Colonic mucosa (tissue), 4 donors: Measurements from ENCODE around the gene NCAPD3. TPM values are rescaled to one million over a fixed set of nuclear protein-coding genes. Genes with fewer than 3 reads are reported as not detected.

ENCODE experiments used
- DNase-seq: peaks from one replicate; pipeline ENCODE4 v3.0.0-alpha.2; 2020
- H3K27ac ChIP-seq: fragments of 200-600 bp; one replicate; pipeline ENCODE4 v1.8.0; 2021
- H3K27me3 ChIP-seq: fragments of 200-600 bp; one replicate; pipeline ENCODE4 v1.8.0; 2021
- H3K36me3 ChIP-seq: fragments of 200-600 bp; one replicate; pipeline ENCODE4 v1.8.0; 2021
- H3K4me1 ChIP-seq: fragments of 200-600 bp; one replicate; pipeline ENCODE4 v1.8.0; 2021; ENCODE audit warnings: mild to moderate bottlenecking
- H3K4me3 ChIP-seq: fragments of 200-600 bp; one replicate; pipeline ENCODE4 v1.8.0; 2021
- H3K9ac ChIP-seq, 2 donors: one replicate each; pipeline ENCODE4 v1.7.0; 2013; ENCODE audit warnings: control low read depth in 2 of 2, low read depth in 2 of 2, low read length in 2 of 2
- H3K9me3 ChIP-seq: fragments of 200-600 bp; one replicate; pipeline ENCODE4 v1.8.0; 2021
- intact Hi-C: fragments of 100-400 bp; cut with DNase I; formaldehyde crosslinking; loops from one replicate; pipeline ENCODE4 v1.14.1; 2022
- total RNA-seq, 2 donors: library from RNA; stranded (reverse); fragmentation: NEBNext Ultra II Directional in 1 of 2; extraction: Animal tissue kit (Norgen Biotek cat#: 25700) in 1 of 2; gene quantifications; one replicate each; pipeline ENCODE4 v1.2.1, GENCODE V29; 2021
- TF ChIP-seq, protein P1 (sequence below): fragments of 200-600 bp; IDR thresholded peaks from one replicate; pipeline ENCODE4 v1.8.0; 2022; ENCODE audit warnings: antibody characterized with exemption, mild to moderate bottlenecking
- donor health status: healthy.
- donor health status: DM: no; HTN: no; CAD: no.
- donor health status: DM: no; HTN: no; CAD: no.

The NCAPD3 gene
- total RNA-seq, 2 donors from 2014 or later: 12.9 to 45.0 TPM

DNA sequence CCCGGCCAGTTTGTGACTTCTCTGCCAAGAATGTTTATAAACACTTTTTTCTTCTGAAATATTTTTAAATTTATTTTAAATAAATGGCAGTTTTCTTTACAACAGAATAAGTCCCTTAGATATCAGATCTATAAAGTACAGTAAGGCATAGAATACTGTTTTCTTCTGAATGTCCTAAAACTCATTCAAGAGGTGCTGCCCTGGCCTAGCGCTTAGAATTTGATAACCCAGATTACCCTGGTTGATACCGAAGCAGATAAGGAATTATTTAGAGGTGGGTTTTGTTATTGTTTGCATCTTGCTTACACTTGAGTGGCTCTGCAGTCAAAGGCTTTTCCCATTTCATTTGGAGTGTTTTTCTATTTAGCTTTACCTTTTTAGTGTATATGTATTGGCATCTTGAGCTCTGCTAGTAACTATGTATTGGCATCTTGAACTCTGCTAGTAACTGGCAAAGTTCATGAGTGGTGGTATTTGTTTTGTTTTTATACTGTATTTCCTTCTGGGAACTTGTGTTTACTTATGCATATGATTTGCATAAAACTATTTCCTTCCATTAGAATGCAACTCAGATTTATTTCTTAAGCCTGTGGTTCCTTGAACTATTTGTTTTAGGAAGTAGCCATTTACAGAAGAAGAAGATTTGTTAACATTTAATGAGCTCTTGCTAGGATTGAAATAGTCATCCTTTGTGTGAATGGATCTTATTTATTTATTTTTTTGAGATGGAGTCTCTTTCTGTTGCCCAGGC lies 30.8 kb upstream of the NCAPD3 start:
- H3K27ac ChIP-seq: no peak overlapping the region
- peak overlapping the region; percentile 90 for H3K4me3 ChIP-seq
- H3K27me3 ChIP-seq: no peaks in the 10 kb centered on the region
- H3K9ac ChIP-seq: peak overlapping the region in 1 of 2 donors; percentile 54
- intact Hi-C loops: no loop called here
- no peaks in the 10 kb centered on the region for H3K36me3 ChIP-seq
- DNase-seq: no peak
- TF ChIP-seq, protein P1, sequence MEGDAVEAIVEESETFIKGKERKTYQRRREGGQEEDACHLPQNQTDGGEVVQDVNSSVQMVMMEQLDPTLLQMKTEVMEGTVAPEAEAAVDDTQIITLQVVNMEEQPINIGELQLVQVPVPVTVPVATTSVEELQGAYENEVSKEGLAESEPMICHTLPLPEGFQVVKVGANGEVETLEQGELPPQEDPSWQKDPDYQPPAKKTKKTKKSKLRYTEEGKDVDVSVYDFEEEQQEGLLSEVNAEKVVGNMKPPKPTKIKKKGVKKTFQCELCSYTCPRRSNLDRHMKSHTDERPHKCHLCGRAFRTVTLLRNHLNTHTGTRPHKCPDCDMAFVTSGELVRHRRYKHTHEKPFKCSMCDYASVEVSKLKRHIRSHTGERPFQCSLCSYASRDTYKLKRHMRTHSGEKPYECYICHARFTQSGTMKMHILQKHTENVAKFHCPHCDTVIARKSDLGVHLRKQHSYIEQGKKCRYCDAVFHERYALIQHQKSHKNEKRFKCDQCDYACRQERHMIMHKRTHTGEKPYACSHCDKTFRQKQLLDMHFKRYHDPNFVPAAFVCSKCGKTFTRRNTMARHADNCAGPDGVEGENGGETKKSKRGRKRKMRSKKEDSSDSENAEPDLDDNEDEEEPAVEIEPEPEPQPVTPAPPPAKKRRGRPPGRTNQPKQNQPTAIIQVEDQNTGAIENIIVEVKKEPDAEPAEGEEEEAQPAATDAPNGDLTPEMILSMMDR: no peak
- peaks cover 6% of the 10 kb centered on the region for H3K4me1 ChIP-seq
- no peaks in the 10 kb centered on the region for H3K9me3 ChIP-seq

DNA sequence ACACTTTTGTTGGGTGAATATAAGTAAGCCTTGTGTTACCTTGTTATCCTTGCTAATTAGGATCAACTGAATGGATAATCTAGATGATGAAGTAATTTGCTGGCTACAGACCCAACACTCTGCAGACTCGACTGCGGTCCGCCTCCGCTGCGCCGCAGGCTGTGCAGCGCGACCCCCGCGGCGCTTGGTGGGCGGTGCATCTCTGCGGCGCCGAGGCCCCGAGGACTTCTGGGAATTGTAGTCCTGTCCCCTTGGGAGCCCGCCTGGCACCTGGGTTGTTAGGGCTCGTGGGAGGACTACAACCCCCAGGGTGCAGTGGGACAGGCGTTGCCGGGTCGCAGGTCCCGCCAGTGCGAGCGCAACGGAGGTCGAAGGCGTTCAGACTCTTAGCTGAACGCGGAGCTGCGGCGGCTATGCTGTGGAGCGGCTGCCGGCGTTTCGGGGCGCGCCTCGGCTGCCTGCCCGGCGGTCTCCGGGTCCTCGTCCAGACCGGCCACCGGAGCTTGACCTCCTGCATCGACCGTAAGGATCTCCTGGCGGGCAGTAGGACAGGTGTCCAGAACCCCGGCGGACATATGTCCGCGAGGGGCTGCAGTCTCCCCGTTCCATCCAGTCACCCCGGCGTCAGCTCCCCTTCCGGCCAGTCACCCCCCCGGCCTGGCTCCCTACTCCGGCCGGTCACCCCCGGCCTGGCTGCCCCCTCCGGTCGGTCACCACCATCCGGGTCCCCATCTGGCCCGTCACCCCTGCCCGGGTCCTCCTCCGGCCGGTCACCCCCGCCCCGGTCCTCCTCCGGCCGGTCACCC lies 29.6 kb upstream of the NCAPD3 start, which contains the start of the genes ACAD8 and THYN1:
TSS of gene ACAD8 (plus strand) at position 381 of the 806 bp plus-strand sequence. CDS start at position 414, 33 bp downstream.
TSS of gene THYN1 (minus strand) at position 165 of the 806 bp plus-strand sequence. CDS start 470 bp downstream, outside the sequence.
- no peaks in the 10 kb centered on the region for H3K36me3 ChIP-seq
- peak within 1 kb of the TSS; percentile 90 for H3K4me3 ChIP-seq
- peak within 1 kb of the TSS; percentile 63 for H3K27ac ChIP-seq
- intact Hi-C loops: no loop called here
- peak within 1 kb of the TSS; percentile 85 to 95 for H3K9ac ChIP-seq
- H3K9me3 ChIP-seq: no peaks in the 10 kb centered on the region
- TF ChIP-seq, protein P1: peak; percentile 26
- peaks cover 6% of the 10 kb centered on the region for H3K4me1 ChIP-seq
- H3K27me3 ChIP-seq: no peaks in the 10 kb centered on the region
- peak; percentile 97 for DNase-seq

DNA sequence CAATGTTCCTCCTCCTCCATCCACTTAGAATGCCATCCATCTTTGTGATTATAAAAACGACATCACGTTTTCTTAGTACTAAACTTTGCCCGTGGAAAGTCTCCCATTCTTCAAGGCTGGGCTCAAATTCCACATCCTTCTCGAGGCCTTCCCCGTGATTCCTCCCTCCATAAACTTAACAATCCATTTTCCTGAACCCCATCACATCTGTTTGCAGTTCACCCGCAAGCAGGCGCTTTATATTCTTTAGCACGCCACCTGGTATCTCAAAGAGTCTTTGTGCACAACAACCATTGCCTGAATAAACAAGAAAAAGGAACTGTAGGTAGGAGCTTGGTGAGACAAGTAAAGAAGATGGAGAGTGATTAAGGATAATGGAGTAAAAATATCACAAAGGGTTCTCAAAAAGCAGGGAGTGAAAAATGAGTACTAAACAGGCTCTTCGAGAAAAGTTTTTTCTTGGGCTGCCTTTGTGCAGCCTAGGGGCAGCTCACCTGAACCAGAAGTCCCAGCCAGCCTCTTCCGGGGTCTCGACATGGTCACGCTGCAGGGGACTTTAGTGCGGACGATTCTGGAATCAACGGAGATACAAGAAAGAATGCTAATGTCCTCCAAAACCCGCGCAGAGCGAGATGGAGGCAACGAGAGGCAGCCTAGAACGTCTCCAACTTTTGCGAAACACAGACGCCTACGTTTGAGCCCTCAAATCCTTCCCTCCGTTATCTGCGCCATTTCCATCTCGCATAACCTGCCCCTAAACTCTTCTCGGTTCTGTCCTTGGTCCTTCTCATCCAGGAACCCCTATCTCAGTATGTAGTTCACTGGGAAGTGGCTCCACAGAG lies 28.8 kb upstream of the NCAPD3 start:
- Histone ChIP-seq H3K27me3 (no peaks in the 10 kb centered on the region), H3K4me1 (peaks cover 6% of the 10 kb centered on the region), H3K27ac (peak overlapping the region; percentile 63), H3K4me3 (peak overlapping the region; percentile 90), H3K9ac (peak overlapping the region; percentile 38 to 95), H3K36me3 (no peaks in the 10 kb centered on the region), H3K9me3 (no peaks in the 10 kb centered on the region)
- intact Hi-C loops: no loop called here
- TF ChIP-seq, protein P1: no peak
- DNase-seq: peak; percentile 42

DNA sequence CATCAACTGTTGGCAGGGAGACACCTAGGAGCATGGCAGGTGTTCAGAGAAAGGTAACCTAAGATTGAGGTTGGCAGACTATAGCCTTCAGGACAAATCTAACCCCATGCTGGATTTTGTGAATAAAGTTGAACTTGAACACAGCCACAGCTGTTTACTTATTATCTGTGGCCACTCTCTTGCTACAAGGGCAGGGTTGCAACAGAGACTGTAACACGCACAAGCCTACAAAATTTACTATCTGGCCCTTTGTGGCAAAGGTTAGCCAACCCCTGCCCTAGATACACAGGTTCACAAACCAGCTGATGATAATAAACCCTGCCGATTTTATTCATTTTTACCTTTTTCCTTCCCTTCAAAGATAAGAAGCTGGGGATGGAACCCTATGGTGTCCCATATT lies 26.9 kb upstream of the NCAPD3 start:
- peaks cover 6% of the 10 kb centered on the region for H3K4me1 ChIP-seq
- no peak overlapping the region for H3K27ac ChIP-seq
- H3K27me3 ChIP-seq: no peaks in the 10 kb centered on the region
- no peaks in the 10 kb centered on the region for H3K9me3 ChIP-seq
- no peak overlapping the region for H3K4me3 ChIP-seq
- intact Hi-C loops: no loop called here
- H3K36me3 ChIP-seq: peaks cover 2% of the 10 kb centered on the region
- H3K9ac ChIP-seq: no peak overlapping the region
- TF ChIP-seq, protein P1: no peak
- no peak for DNase-seq

DNA sequence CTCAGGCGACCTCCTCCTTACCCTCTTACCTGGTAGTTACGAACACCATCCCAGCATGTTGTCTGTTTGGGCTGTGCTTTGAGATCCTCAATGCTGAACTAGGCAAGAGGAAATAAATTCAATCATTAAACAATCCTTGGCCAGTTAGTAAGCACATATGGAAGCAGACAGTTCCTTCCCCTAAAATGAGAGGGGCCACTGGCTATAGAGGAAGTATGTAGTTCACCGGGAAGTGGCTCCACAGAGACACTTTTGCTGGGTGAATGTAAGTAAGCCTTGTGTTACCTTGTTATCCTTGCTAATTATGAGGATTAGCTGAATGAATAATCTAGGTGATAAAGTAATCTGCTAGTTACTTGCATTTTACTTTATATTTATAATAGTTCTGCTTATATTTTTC lies 26.5 kb upstream of the NCAPD3 start:
- intact Hi-C loops: no loop called here
- peaks cover 5% of the 10 kb centered on the region for H3K36me3 ChIP-seq

More for the DNA sequence above, 26.5 kb upstream of the NCAPD3 start:
- no peak overlapping the region for H3K9ac ChIP-seq
- H3K4me1 ChIP-seq: peaks cover 6% of the 10 kb centered on the region
- DNase-seq: no peak
- no peak overlapping the region for H3K4me3 ChIP-seq
- no peaks in the 10 kb centered on the region for H3K27me3 ChIP-seq
- no peaks in the 10 kb centered on the region for H3K9me3 ChIP-seq
- H3K27ac ChIP-seq: no peak overlapping the region
- TF ChIP-seq, protein P1: no peak
